ENCODE measurements around the gene YIF1B. TPM values are rescaled to one million over a fixed set of nuclear protein-coding genes. Genes with fewer than 3 reads are reported as not detected.
A peak's percentile ranks its signal among the peaks of the same experiment; 100 is the strongest.

YIF1B gene
- total RNA-seq, 1 experiment from 2014 or later = 73.2 TPM

DNA sequence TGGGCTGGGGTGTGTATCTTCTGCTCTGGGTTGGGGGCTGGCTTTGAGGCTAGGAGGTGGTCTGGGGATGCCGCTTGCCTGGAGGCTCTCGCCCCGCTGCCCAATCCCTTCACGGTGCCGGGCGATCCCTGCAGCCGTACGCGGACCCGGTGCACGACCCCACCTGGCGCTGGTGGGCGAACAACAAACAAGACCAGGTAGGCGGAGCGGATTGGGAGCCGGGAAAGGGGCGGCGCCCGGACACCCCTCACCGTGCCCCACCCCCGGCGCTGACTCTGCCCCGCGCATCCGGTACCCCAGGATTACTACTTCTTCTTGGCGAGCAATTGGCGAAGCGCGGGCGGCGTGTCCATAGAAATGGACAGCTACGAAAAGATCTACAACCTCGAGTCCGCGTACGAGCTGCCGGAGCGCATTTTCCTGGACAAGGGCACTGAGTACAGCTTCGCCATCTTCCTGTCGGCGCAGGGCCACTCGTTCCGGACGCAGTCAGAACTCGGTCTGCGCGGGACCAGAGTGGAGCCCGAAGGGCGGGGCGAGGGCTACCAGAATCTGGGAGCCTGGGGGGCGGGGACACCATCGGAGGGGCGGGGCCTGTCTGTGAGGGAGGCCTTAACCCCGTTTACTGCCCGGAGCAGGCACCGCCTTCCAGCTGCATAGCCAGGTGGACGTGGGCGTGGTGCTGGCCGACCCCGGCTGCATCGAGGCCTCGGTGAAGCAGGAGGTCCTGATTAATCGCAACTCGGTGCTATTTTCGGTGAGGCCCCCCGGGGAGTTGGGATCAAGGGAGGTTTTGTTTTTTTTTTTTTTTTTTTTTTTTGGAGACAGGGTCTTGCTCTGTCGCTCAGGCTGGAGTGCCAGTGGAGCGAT is 46.6 kb upstream of the YIF1B start:
- H3K56ac ChIP-seq (ENCODE audit: insufficient read length, low read depth, low read length) = no peak overlapping the region
- peaks cover 0 to 4% (median 0%) of the 10 kb centered on the region in 3 experiments; a peak in 3 of 7 replicates for H3K36me3 Mint-ChIP-seq (ENCODE audit: insufficient read depth in 1 of 3, low read depth in 3 of 3)
- no peak overlapping the region for H2BK120ac ChIP-seq (ENCODE audit: low read depth, low read length, poor library complexity, severe bottlenecking)
- H3T11ph ChIP-seq (ENCODE audit: low read length) = no peak overlapping the region
- no peaks in the 10 kb centered on the region for H4K20me1 ChIP-seq (ENCODE audit: control insufficient read depth, insufficient read depth, insufficient read length)
- H2AFZ ChIP-seq (ENCODE audit: low read length) = no peak overlapping the region
- no peaks in the 10 kb centered on the region for H3K79me2 ChIP-seq (ENCODE audit: insufficient read depth, low read length)
- peak overlapping the region; percentile 10; the same call in 1 of the 2 replicates for H3K14ac ChIP-seq (ENCODE audit: insufficient read depth, low read length)
- H3K4me1 ChIP-seq (ENCODE audit: insufficient read depth, low read length) = no peaks in the 10 kb centered on the region
- H2BK20ac ChIP-seq (ENCODE audit: low read depth, low read length, poor library complexity, severe bottlenecking) = no peak overlapping the region
- no peak overlapping the region for H4K8ac ChIP-seq (replicated peaks; ENCODE audit: insufficient read length, low read depth, low read length)
- peaks cover 4 to 8% of the 10 kb centered on the region in 2 experiments; a peak in 2 of 5 replicates for H3K9me3 Mint-ChIP-seq
- peak overlapping the region; percentile 87 to 97 (median 96); a peak in 5 of 7 replicates for H3K27ac Mint-ChIP-seq
- H3K9ac ChIP-seq (ENCODE audit: extremely low read depth, insufficient read length, low read length) = no peak overlapping the region
- H3K9me3 ChIP-seq (ENCODE audit: control insufficient read depth, low read depth, low read length) = no peaks in the 10 kb centered on the region
- peak overlapping the region; percentile 69 for H3K4me2 ChIP-seq (ENCODE audit: insufficient read depth, insufficient read length, low read length)
- no CpG with 5 or more reads among the region's 68 CpGs for WGBS (ENCODE audit: extremely low coverage, insufficient read length, low lambda C conversion rate)
- H3K4me3 Mint-ChIP-seq = peak overlapping the region; percentile 83 to 92
- no peak overlapping the region for H3K27ac ChIP-seq (ENCODE audit: insufficient read length, low read depth, low read length)
- H2BK12ac ChIP-seq (ENCODE audit: insufficient read length, low read depth, low read length) = no peak overlapping the region
- peaks cover 66% of the 10 kb centered on the region for H3K27me3 Mint-ChIP-seq (ENCODE audit: low read depth)
- no peak overlapping the region for H3K4ac ChIP-seq (ENCODE audit: low read depth, low read length)
- no peak overlapping the region for H4K91ac ChIP-seq (ENCODE audit: insufficient read length, low read depth, low read length)
- H3K23ac ChIP-seq (ENCODE audit: insufficient read length, low read depth, low read length) = no peak overlapping the region
- no peak overlapping the region for H2AK5ac ChIP-seq (ENCODE audit: insufficient read length, low read length)
- no peak overlapping the region for H4K5ac ChIP-seq (ENCODE audit: insufficient read length, low read depth, low read length)
- H3K79me1 ChIP-seq (ENCODE audit: insufficient read depth, low read depth, low read length, poor library complexity, severe bottlenecking) = no peaks in the 10 kb centered on the region
- no peak overlapping the region for H2BK5ac ChIP-seq (ENCODE audit: insufficient read length, low read length)
- no peak for TF ChIP-seq CTCF (conservative IDR thresholded peaks at IDR 0.05)
- peak; percentile 96 for DNase-seq
- peak overlapping the region; percentile 55 for H3K18ac ChIP-seq (ENCODE audit: insufficient read length, low read depth, low read length)
- H2BK15ac ChIP-seq (ENCODE audit: low read depth, low read length) = no peak overlapping the region
- H3K23me2 ChIP-seq (ENCODE audit: insufficient read length, low read depth, low read length, poor library complexity, severe bottlenecking) = peaks cover 6% of the 10 kb centered on the region
- H3K4me1 Mint-ChIP-seq = peaks cover 10 to 16% of the 10 kb centered on the region in 2 experiments
- peaks cover 14% of the 10 kb centered on the region; the same call in 1 of the 2 replicates for H3K27me3 ChIP-seq (ENCODE audit: insufficient read depth, low read length)
